HepG2 (cell line): ENCODE data around the gene MYO5B. TPM values are rescaled to one million over a fixed set of nuclear protein-coding genes. Genes with fewer than 3 reads are reported as not detected.

Source experiments
- AGO1 ChIP-seq: fragments of 200-400 bp; formaldehyde crosslinking; IDR thresholded peaks from 2 replicates; pipeline ENCODE4 v1.6.1; 2017; ENCODE audit warnings: mild to moderate bottlenecking, low read depth, low read length, moderate library complexity; ENCODE audit not compliant: poor library complexity, severe bottlenecking
- ATF1 ChIP-seq: IDR thresholded peaks from 2 replicates; pipeline ENCODE4 v1.6.1; 2016; ENCODE audit warnings: mild to moderate bottlenecking, control low read depth
- EZH2 ChIP-seq: conservative IDR thresholded peaks from 2 replicates; pipeline ENCODE4 v1.6.1; 2012; ENCODE audit warnings: mild to moderate bottlenecking, low read depth, low read length, moderate library complexity
- HDAC1 ChIP-seq: sonication (generic); formaldehyde crosslinking; IDR thresholded peaks from 2 replicates; pipeline ENCODE4 v1.5.1; 2020; ENCODE audit warnings: mild to moderate bottlenecking, missing genetic modification reagents
- MAFF ChIP-seq: IDR thresholded peaks from 2 replicates; pipeline ENCODE4 v1.6.1; 2011; ENCODE audit warnings: low read depth, low read length, improper control_type of control experiment
- MIXL1 ChIP-seq: IDR thresholded peaks from 2 replicates; pipeline ENCODE4 v1.6.1; 2016
- NCOA1 ChIP-seq: sonication (generic); formaldehyde crosslinking; IDR thresholded peaks from 2 replicates; pipeline ENCODE4 v1.9.0; 2021; ENCODE audit warnings: missing genetic modification reagents
- PHF5A ChIP-seq: IDR thresholded peaks from one replicate; pipeline ENCODE4 v1.6.1; 2018; ENCODE audit warnings: low read depth, missing genetic modification reagents; ENCODE audit not compliant: unreplicated experiment
- RBM39 ChIP-seq: fragments of 200-400 bp; formaldehyde crosslinking; IDR thresholded peaks from one replicate; pipeline ENCODE4 v1.6.1; 2018; ENCODE audit warnings: antibody characterized with exemption, mild to moderate bottlenecking, low read depth, low read length; ENCODE audit not compliant: poor library complexity, severe bottlenecking
- REPIN1 ChIP-seq: sonication (generic); formaldehyde crosslinking; IDR thresholded peaks from 2 replicates; pipeline ENCODE4 v1.8.0; 2022; ENCODE audit warnings: missing genetic modification reagents, low read depth, mild to moderate bottlenecking, borderline replicate concordance
- RORA ChIP-seq: sonication (generic); formaldehyde crosslinking; IDR thresholded peaks from 2 replicates; pipeline ENCODE4 v1.5.0; 2020; ENCODE audit warnings: mild to moderate bottlenecking, missing genetic modification reagents, moderate library complexity
- SP2 ChIP-seq: sonication (generic); formaldehyde crosslinking; IDR thresholded peaks from 2 replicates; pipeline ENCODE4 v1.5.1; 2020; ENCODE audit warnings: mild to moderate bottlenecking, missing genetic modification reagents
- YEATS2 ChIP-seq: sonication (generic); formaldehyde crosslinking; IDR thresholded peaks from 2 replicates; pipeline ENCODE4 v1.4.0; 2020; ENCODE audit warnings: missing genetic modification reagents, borderline replicate concordance
- ZBTB7A ChIP-seq: sonication (generic); formaldehyde crosslinking; IDR thresholded peaks from 2 replicates; pipeline ENCODE4 v1.8.0; 2022; ENCODE audit warnings: mild to moderate bottlenecking, missing genetic modification reagents
- ZMAT3 ChIP-seq: sonication (generic); formaldehyde crosslinking; conservative IDR thresholded peaks from 2 replicates; pipeline ENCODE4 v1.7.0; 2021; ENCODE audit warnings: missing genetic modification reagents
- ZNF205 ChIP-seq: IDR thresholded peaks from 2 replicates; pipeline ENCODE4 v1.6.1; 2018; ENCODE audit warnings: missing biosample characterization, missing genetic modification reagents
- ZNF230 ChIP-seq: sonication (generic); formaldehyde crosslinking; IDR thresholded peaks from 2 replicates; pipeline ENCODE4 v1.4.0; 2020; ENCODE audit warnings: mild to moderate bottlenecking, missing genetic modification reagents
- ZNF367 ChIP-seq: sonication (generic); formaldehyde crosslinking; IDR thresholded peaks from 2 replicates; pipeline ENCODE4 v1.4.0; 2020; ENCODE audit warnings: missing genetic modification reagents, borderline replicate concordance
- ZNF616 ChIP-seq: sonication (generic); formaldehyde crosslinking; IDR thresholded peaks from 2 replicates; pipeline ENCODE4 v1.5.0; 2020; ENCODE audit warnings: low read depth, mild to moderate bottlenecking, missing genetic modification reagents
- ZNF776 ChIP-seq: sonication (generic); formaldehyde crosslinking; IDR thresholded peaks from 2 replicates; pipeline ENCODE4 v1.4.0; 2020; ENCODE audit warnings: mild to moderate bottlenecking, missing genetic modification reagents
- polyA plus RNA-seq, 8 experiments: library from polyadenylated mRNA; depleted of rRNA in 3 of 8; stranded (reverse) in 7 of 8; unstranded in 1 of 8; fragments of >200 nt; fragmentation: Illumina TruSeq in 4 of 8; extraction: Trizol in 4 of 8; gene quantifications; 2 replicates each; pipeline versions ENCODE4 v1.2.1 to v1.2.3, GENCODE V29; 2011 to 2016; ENCODE audit warnings: low read depth in 4 of 8, missing spikeins in 1 of 8, mixed read lengths in 1 of 8; ENCODE audit not compliant: insufficient read depth in 1 of 8
- total RNA-seq, 5 experiments: library from RNA; depleted of rRNA; stranded (reverse); fragments of >200 nt; fragmentation: Illumina TruSeq; extraction: Trizol; gene quantifications; 2 replicates each; pipeline ENCODE4 v1.2.3, GENCODE V29; 2016; ENCODE audit warnings: low read depth in 1 of 5
- TF ChIP-seq, protein P1 (sequence below): sonication (generic); formaldehyde crosslinking; IDR thresholded peaks from 2 replicates; pipeline ENCODE4 v1.4.0; 2020; ENCODE audit warnings: missing genetic modification reagents
- TF ChIP-seq, protein P2 (sequence below): sonication (generic); formaldehyde crosslinking; IDR thresholded peaks from 2 replicates; pipeline ENCODE4 v1.8.1; 2023; ENCODE audit warnings: mild to moderate bottlenecking, inconsistent platforms, moderate library complexity, missing genetic modification reagents, borderline replicate concordance
- TF ChIP-seq, protein P3 (sequence below): sonication (generic); formaldehyde crosslinking; IDR thresholded peaks from 2 replicates; pipeline ENCODE4 v1.5.0; 2020; ENCODE audit warnings: mild to moderate bottlenecking, missing genetic modification reagents
- TF ChIP-seq, protein P4 (sequence below): sonication (generic); formaldehyde crosslinking; IDR thresholded peaks from 2 replicates; pipeline ENCODE4 v1.5.0; 2020; ENCODE audit warnings: missing genetic modification reagents, mild to moderate bottlenecking, borderline replicate concordance

The MYO5B gene
- total and polyA plus RNA-seq, 2 of the 13 experiments (the other 11 are each of a cell fraction or from before 2014, with no cell fraction given) = 13.1 to 24.0 TPM

DNA sequence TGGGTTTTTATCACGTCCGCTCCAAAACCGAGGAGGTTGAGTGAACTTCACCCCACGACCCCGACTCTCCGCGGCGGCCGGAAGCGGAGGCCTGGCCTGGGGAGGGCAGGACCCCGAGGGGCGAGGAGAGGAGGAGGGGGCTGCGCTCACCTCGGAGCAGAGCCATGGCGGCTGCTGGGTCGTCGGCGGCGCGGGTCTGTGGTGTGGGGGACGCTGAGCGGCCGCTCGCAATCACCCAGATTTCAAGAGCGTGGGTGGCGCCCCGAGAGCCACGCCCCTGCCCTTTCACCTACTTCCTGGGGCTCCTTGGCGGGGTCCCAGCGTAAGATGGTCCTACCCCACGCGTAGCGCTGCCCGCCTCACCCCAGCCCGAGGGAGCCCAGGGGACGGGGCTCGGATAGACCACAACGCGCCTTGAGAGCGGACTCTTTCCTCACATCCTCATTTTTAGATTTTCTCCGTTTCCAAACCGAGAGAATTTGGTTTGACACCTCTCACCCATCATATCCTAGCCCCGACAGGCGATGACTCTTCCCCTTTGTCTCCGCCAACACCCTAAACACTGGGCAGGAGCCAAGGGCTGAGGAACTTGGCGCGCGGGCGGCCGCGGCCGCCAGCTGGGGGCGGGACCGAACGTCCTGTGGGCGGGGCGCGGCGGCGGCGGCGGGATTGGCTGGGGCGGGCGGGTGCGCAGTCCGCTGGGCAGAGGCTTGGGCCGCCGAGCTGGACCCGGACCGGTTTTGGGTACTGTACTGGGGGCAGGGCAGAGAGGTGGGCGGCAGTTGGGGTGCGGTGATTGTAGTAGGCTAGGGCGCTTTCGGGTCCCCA, 381.4 kb downstream of the MYO5B start, which contains the start of gene ACAA2 (continued):
- TF ChIP-seq, protein P1, sequence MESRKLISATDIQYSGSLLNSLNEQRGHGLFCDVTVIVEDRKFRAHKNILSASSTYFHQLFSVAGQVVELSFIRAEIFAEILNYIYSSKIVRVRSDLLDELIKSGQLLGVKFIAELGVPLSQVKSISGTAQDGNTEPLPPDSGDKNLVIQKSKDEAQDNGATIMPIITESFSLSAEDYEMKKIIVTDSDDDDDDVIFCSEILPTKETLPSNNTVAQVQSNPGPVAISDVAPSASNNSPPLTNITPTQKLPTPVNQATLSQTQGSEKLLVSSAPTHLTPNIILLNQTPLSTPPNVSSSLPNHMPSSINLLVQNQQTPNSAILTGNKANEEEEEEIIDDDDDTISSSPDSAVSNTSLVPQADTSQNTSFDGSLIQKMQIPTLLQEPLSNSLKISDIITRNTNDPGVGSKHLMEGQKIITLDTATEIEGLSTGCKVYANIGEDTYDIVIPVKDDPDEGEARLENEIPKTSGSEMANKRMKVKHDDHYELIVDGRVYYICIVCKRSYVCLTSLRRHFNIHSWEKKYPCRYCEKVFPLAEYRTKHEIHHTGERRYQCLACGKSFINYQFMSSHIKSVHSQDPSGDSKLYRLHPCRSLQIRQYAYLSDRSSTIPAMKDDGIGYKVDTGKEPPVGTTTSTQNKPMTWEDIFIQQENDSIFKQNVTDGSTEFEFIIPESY (CRISPR knock-in tag) = no peak
- TF ChIP-seq SP2 (CRISPR knock-in tag) (no peak), ATF1 (no peak), MIXL1 (CRISPR knock-in tag) (no peak), REPIN1 (0 out of 2 replicates have a peak, but pooled peaks have one; percentile 35), EZH2 (no peak), HDAC1 (peak; percentile 62), ZNF616 (0 out of 2 replicates have a peak, but pooled peaks have one; percentile 12), ZNF230 (CRISPR knock-in tag) (0 out of 2 replicates have a peak, but pooled peaks have one; percentile 66), AGO1 (no peak), YEATS2 (CRISPR knock-in tag) (no peak), ZBTB7A (CRISPR knock-in tag) (peak; percentile 93), NCOA1 (CRISPR knock-in tag) (no peak), ZNF367 (CRISPR knock-in tag) (0 out of 2 replicates have a peak, but pooled peaks have one; percentile 64), RBM39 (no peak), PHF5A (CRISPR knock-in tag) (no peak), RORA (CRISPR knock-in tag) (no peak), ZNF776 (CRISPR knock-in tag) (peak; percentile 68), MAFF (no peak), ZNF205 (CRISPR knock-in tag) (0 out of 2 replicates have a peak, but pooled peaks have one; percentile 27), ZMAT3 (0 out of 2 replicates have a peak, but pooled peaks have one; percentile 71)
- TF ChIP-seq, protein P2, sequence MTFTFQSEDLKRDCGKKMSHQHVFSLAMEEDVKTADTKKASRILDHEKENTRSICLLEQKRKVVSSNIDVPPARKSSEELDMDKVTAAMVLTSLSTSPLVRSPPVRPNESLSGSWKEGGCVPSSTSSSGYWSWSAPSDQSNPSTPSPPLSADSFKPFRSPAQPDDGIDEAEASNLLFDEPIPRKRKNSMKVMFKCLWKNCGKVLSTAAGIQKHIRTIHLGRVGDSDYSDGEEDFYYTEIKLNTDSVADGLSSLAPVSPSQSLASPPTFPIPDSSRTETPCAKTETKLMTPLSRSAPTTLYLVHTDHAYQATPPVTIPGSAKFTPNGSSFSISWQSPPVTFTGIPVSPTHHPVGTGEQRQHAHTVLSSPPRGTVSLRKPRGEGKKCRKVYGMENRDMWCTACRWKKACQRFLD (CRISPR knock-in tag) = no peak
- TF ChIP-seq, protein P3, sequence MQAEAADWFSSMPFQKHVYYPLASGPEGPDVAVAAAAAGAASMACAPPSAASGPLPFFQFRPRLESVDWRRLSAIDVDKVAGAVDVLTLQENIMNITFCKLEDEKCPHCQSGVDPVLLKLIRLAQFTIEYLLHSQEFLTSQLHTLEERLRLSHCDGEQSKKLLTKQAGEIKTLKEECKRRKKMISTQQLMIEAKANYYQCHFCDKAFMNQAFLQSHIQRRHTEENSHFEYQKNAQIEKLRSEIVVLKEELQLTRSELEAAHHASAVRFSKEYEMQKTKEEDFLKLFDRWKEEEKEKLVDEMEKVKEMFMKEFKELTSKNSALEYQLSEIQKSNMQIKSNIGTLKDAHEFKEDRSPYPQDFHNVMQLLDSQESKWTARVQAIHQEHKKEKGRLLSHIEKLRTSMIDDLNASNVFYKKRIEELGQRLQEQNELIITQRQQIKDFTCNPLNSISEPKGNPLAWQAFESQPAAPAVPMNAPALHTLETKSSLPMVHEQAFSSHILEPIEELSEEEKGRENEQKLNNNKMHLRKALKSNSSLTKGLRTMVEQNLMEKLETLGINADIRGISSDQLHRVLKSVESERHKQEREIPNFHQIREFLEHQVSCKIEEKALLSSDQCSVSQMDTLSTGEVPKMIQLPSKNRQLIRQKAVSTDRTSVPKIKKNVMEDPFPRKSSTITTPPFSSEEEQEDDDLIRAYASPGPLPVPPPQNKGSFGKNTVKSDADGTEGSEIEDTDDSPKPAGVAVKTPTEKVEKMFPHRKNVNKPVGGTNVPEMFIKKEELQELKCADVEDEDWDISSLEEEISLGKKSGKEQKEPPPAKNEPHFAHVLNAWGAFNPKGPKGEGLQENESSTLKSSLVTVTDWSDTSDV (CRISPR knock-in tag) = no peak
- TF ChIP-seq, protein P4, sequence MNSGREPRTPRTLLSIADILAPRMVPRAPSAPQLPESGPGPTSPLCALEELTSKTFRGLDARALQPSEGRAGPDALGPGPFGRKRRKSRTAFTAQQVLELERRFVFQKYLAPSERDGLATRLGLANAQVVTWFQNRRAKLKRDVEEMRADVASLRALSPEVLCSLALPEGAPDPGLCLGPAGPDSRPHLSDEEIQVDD (CRISPR knock-in tag) = no peak
